WTC11 (cell line): ENCODE data around the gene SLFN14. TPM values are rescaled to one million over a fixed set of nuclear protein-coding genes. Genes with fewer than 3 reads are reported as not detected.

Source experiments
- ATAC-seq: fragments of 200-7000 bp; cut with Tn5 transposase; 2 replicates; pipeline ENCODE4 v1.10.0; 2021; ENCODE audit warnings: mild to moderate bottlenecking, moderate library complexity
- CTCF ChIA-PET: fragments of 300-600 bp; sonication (Branson Sonifier 250); formaldehyde crosslinking; loops from one replicate; lab custom pipeline; 2021; ENCODE audit warnings: antibody characterized with exemption; lab: Charles Lee
- POLR2A ChIA-PET: fragments of 350-600 bp; sonication (Branson Sonifier 250); formaldehyde crosslinking; loops from one replicate; lab custom pipeline; 2021; ENCODE audit warnings: antibody characterized with exemption; lab: Charles Lee
- DNase-seq: peaks from one replicate; pipeline ENCODE4 v3.0.0; 2021; ENCODE audit warnings: low spot score
- H3K27ac Mint-ChIP-seq: 2 replicates; pipeline ENCODE4 v1.8.0; 2021; ENCODE audit warnings: mixed read lengths
- H3K27me3 Mint-ChIP-seq: 2 replicates; pipeline ENCODE4 v1.8.0; 2021; ENCODE audit warnings: low read depth, mild to moderate bottlenecking, moderate library complexity, mixed read lengths
- H3K36me3 Mint-ChIP-seq: 2 replicates; pipeline ENCODE4 v1.8.0; 2021; ENCODE audit warnings: mixed read lengths
- H3K4me1 Mint-ChIP-seq: 2 replicates; pipeline ENCODE4 v1.8.0; 2022; ENCODE audit warnings: mixed read lengths
- H3K4me3 Mint-ChIP-seq: 2 replicates; pipeline ENCODE4 v1.8.0; 2021; ENCODE audit warnings: mild to moderate bottlenecking, moderate library complexity, mixed read lengths
- H3K9me3 Mint-ChIP-seq: 2 replicates; pipeline ENCODE4 v1.8.0; 2021; ENCODE audit warnings: mixed read lengths
- ATF2 ChIP-seq: sonication (generic); formaldehyde crosslinking; IDR thresholded peaks from 2 replicates; pipeline ENCODE4 v1.8.1; 2022; ENCODE audit warnings: low read depth, missing genetic modification reagents, borderline replicate concordance
- CREB1 ChIP-seq: sonication (generic); formaldehyde crosslinking; IDR thresholded peaks from 2 replicates; pipeline ENCODE4 v1.8.0; 2023; ENCODE audit warnings: mild to moderate bottlenecking, missing genetic modification reagents
- CTCF ChIP-seq: fragments of 200-600 bp; IDR thresholded peaks from 2 replicates; pipeline ENCODE4 v1.8.0; 2022; ENCODE audit warnings: antibody characterized with exemption
- E2F5 ChIP-seq: sonication (generic); formaldehyde crosslinking; IDR thresholded peaks from 2 replicates; pipeline ENCODE4 v1.8.1; 2022; ENCODE audit warnings: mild to moderate bottlenecking, moderate library complexity, missing genetic modification reagents
- ERG ChIP-seq: fragments of 250-450 bp; sonication (Bioruptor Pico); IDR thresholded peaks from 2 replicates; pipeline ENCODE4 v1.8.0; 2021; ENCODE audit warnings: mild to moderate bottlenecking
- ESRRA ChIP-seq: sonication (generic); formaldehyde crosslinking; IDR thresholded peaks from 2 replicates; pipeline ENCODE4 v1.8.1; 2022; ENCODE audit warnings: mild to moderate bottlenecking, missing genetic modification reagents, borderline replicate concordance
- GABPB1 ChIP-seq: sonication (generic); formaldehyde crosslinking; IDR thresholded peaks from 2 replicates; pipeline ENCODE4 v1.8.1; 2023; ENCODE audit warnings: mild to moderate bottlenecking, missing genetic modification reagents
- GRHL2 ChIP-seq: fragments of 250-450 bp; sonication (Bioruptor Pico); IDR thresholded peaks from 2 replicates; pipeline ENCODE4 v1.8.0; 2022; ENCODE audit warnings: mild to moderate bottlenecking, moderate library complexity; ENCODE audit not compliant: insufficient replicate concordance, severe bottlenecking
- HMGA2 ChIP-seq: fragments of 250-450 bp; sonication (Bioruptor Pico); IDR thresholded peaks from 2 replicates; pipeline ENCODE4 v1.4.0; 2021; ENCODE audit warnings: mild to moderate bottlenecking, moderate library complexity
- IRF2 ChIP-seq: sonication (generic); formaldehyde crosslinking; IDR thresholded peaks from 2 replicates; pipeline ENCODE4 v1.8.0; 2022; ENCODE audit warnings: low read depth, missing genetic modification reagents, borderline replicate concordance
- NR3C1 ChIP-seq: sonication (generic); formaldehyde crosslinking; conservative IDR thresholded peaks from 2 replicates; pipeline ENCODE4 v1.8.1; 2023; ENCODE audit warnings: low read depth, mild to moderate bottlenecking, missing genetic modification reagents
- OVOL2 ChIP-seq: fragments of 250-450 bp; sonication (Bioruptor Pico); IDR thresholded peaks from 2 replicates; pipeline ENCODE4 v1.9.0; 2021; ENCODE audit warnings: mild to moderate bottlenecking, borderline replicate concordance
- SOX15 ChIP-seq: fragments of 250-450 bp; sonication (Bioruptor Pico); IDR thresholded peaks from 2 replicates; pipeline ENCODE4 v1.9.0; 2021; ENCODE audit warnings: mild to moderate bottlenecking
- ZMAT4 ChIP-seq: fragments of 250-450 bp; sonication (Bioruptor Pico); IDR thresholded peaks from 2 replicates; pipeline ENCODE4 v1.9.0; 2021; ENCODE audit warnings: mild to moderate bottlenecking
- ZNF416 ChIP-seq: fragments of 250-450 bp; sonication (Bioruptor Pico); IDR thresholded peaks from 2 replicates; pipeline ENCODE4 v1.9.0; 2021; ENCODE audit warnings: mild to moderate bottlenecking, inconsistent platforms
- total RNA-seq: library from RNA; stranded (reverse); gene quantifications from 3 replicates; pipeline ENCODE4 v1.2.3, GENCODE V29; 2021
- TF ChIP-seq, protein P1 (sequence below): sonication (generic); formaldehyde crosslinking; IDR thresholded peaks from 2 replicates; pipeline ENCODE4 v1.8.0; 2022; ENCODE audit warnings: mild to moderate bottlenecking, missing genetic modification reagents
- TF ChIP-seq, protein P2 (sequence below): sonication (generic); formaldehyde crosslinking; IDR thresholded peaks from 2 replicates; pipeline ENCODE4 v1.8.1; 2023; ENCODE audit warnings: mild to moderate bottlenecking, missing genetic modification reagents, moderate library complexity
- TF ChIP-seq, protein P3 (sequence below): fragments of 250-450 bp; sonication (Bioruptor Pico); conservative IDR thresholded peaks from 2 replicates; pipeline ENCODE4 v1.9.0; 2021; ENCODE audit warnings: mild to moderate bottlenecking

SLFN14 gene
- total RNA-seq, 1 experiment from 2014 or later, result not detected

DNA sequence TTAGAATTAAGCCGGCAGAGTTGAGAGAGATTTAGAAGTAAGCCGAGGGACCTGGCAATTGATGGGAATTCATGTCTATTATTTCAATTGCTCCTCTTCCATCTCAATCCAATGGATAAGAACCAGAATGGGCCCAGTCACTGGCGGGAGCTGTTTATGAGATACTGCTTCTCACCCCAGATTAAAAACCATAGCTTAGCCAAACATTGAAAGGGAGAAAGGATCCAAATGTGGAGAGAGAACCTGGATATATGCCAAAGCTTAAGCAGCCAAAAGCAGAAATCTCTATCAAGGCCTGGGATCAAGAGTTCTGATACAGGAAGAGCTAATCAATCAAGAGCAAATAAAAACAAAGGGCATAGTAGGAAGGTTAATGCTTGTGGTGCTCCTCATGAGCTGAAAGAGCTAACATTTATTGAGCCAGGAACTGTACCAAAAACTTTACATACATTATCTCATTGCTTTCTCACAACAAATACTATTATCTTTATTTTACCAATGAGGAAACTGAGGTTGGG is 26.0 kb downstream of the SLFN14 start (continued):
- TF ChIP-seq ATF2 (CRISPR knock-in tag) (no peak), GABPB1 (CRISPR knock-in tag) (no peak), SOX15 (CRISPR knock-in tag) (no peak), IRF2 (CRISPR knock-in tag) (no peak), ESRRA (CRISPR knock-in tag) (no peak)

GRCh38 chr17:35531160-35531559 is 29.5 kb downstream of the SLFN14 start:
- Mint-ChIP-seq H3K4me3 (no peak overlapping the region), H3K27me3 (peaks cover 23% of the 10 kb centered on the region), H3K36me3 (no peaks in the 10 kb centered on the region), H3K9me3 (0 out of 2 replicates have a peak, but pooled peaks cover 3% of the 10 kb centered on the region), H3K27ac (no peak overlapping the region), H3K4me1 (no peaks in the 10 kb centered on the region)
- DNase-seq, result no peak
- ChIA-PET POLR2A (interaction anchor here (0.6 kb wide), 1 partner anchor 30 kb away, joined by 4 read pairs; no protein-coding TSS in a partner anchor), CTCF (interaction anchor here (1.0 kb wide), 1 partner anchor 218 kb away, joined by 6 read pairs; no protein-coding TSS in a partner anchor)
- TF ChIP-seq GRHL2, result no peak
- TF ChIP-seq, protein P1, sequence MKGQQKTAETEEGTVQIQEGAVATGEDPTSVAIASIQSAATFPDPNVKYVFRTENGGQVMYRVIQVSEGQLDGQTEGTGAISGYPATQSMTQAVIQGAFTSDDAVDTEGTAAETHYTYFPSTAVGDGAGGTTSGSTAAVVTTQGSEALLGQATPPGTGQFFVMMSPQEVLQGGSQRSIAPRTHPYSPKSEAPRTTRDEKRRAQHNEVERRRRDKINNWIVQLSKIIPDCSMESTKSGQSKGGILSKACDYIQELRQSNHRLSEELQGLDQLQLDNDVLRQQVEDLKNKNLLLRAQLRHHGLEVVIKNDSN (CRISPR knock-in tag), result no peak
- TF ChIP-seq NR3C1 (CRISPR knock-in tag), result no peak
- TF ChIP-seq ZMAT4 (CRISPR knock-in tag), result no peak
- no peak for TF ChIP-seq ZNF416
- no peak for TF ChIP-seq ERG
- TF ChIP-seq, protein P2, sequence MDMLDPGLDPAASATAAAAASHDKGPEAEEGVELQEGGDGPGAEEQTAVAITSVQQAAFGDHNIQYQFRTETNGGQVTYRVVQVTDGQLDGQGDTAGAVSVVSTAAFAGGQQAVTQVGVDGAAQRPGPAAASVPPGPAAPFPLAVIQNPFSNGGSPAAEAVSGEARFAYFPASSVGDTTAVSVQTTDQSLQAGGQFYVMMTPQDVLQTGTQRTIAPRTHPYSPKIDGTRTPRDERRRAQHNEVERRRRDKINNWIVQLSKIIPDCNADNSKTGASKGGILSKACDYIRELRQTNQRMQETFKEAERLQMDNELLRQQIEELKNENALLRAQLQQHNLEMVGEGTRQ (CRISPR knock-in tag), result no peak
- no peak for TF ChIP-seq CTCF
- TF ChIP-seq E2F5 (CRISPR knock-in tag), result no peak
- TF ChIP-seq, protein P3, sequence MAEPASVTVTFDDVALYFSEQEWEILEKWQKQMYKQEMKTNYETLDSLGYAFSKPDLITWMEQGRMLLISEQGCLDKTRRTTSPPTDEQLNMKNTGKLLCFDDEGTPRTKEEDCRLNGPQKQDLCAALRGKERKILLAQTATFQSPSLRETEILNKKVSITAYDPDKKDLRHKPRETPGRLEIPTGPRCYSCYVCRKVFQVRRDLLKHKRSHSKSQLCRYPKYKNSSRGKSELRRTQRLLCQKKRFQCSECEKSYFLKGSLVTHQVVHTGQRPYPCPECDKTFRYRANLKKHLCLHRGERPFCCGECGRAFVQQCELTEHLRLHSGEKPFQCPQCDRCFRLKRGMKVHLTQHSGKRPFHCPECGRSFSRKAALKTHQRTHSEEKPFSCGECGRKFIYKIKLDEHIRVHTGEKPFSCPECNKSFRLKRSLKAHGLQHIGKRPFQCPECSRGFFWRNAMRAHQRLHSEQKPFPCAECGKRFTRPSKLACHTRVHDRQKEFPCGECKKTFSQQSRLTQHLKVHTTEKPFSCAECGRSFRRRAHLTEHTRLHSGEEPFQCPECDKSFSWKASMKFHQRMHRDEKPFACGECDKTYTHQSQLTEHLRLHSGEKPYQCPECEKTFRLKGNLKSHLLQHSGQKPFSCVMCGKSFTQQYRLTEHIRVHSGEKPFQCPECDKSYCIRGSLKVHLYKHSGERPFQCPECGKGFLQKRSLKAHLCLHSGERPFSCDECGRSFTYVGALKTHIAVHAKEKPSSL (CRISPR knock-in tag), result no peak
- no peak for TF ChIP-seq CREB1 (CRISPR knock-in tag)
- TF ChIP-seq OVOL2 (CRISPR knock-in tag), result no peak
- no peak for TF ChIP-seq HMGA2 (CRISPR knock-in tag)
- no peak for ATAC-seq
